Type B pancreatic cell (in vitro differentiated cells): ENCODE measurements around the gene ADARB1. TPM values are rescaled to one million over a fixed set of nuclear protein-coding genes. Genes with fewer than 3 reads are reported as not detected.

Experiments used
- DNase-seq: peaks from one replicate; pipeline ENCODE4 v3.0.0; 2021; ENCODE audit warnings: mixed read lengths; ENCODE audit not compliant: unreplicated experiment; ENCODE audit errors: extremely low spot score
- H3K27ac Mint-ChIP-seq: 2 replicates; pipeline ENCODE4 v1.8.0; 2021; ENCODE audit warnings: mild to moderate bottlenecking, mixed read lengths
- H3K27me3 Mint-ChIP-seq: 2 replicates; pipeline ENCODE4 v1.8.0; 2021; ENCODE audit warnings: mixed read lengths
- H3K36me3 Mint-ChIP-seq: 2 replicates; pipeline ENCODE4 v1.8.0; 2021; ENCODE audit warnings: mixed read lengths
- H3K4me1 Mint-ChIP-seq: one replicate; pipeline ENCODE4 v1.8.0; 2021; ENCODE audit warnings: mixed read lengths; ENCODE audit not compliant: unreplicated experiment
- H3K4me3 Mint-ChIP-seq: 2 replicates; pipeline ENCODE4 v1.8.0; 2021; ENCODE audit warnings: mild to moderate bottlenecking, mixed read lengths
- H3K9me3 Mint-ChIP-seq: 2 replicates; pipeline ENCODE4 v1.8.0; 2021; ENCODE audit warnings: mixed read lengths
- CTCF ChIP-seq: fragments of 200-600 bp; sonication (generic); conservative IDR thresholded peaks from 2 replicates; pipeline ENCODE4 v1.5.0; 2021; ENCODE audit warnings: antibody characterized with exemption, mild to moderate bottlenecking
- total RNA-seq: library from RNA; stranded (reverse); gene quantifications from 2 replicates; pipeline ENCODE4 v1.2.1, GENCODE V29; 2021; ENCODE audit warnings: low replicate concordance

Gene ADARB1
- total RNA-seq, 1 donor from 2014 or later = 20.7 TPM

GRCh38 chr21:45114072-45114471, 39.7 kb downstream of the ADARB1 start:
- Mint-ChIP-seq H3K9me3 (no peaks in the 10 kb centered on the region), H3K27me3 (no peaks in the 10 kb centered on the region), H3K36me3 (peaks cover 11% of the 10 kb centered on the region), H3K4me1 (peaks cover 7% of the 10 kb centered on the region), H3K4me3 (no peak overlapping the region), H3K27ac (no peak overlapping the region)
- TF ChIP-seq CTCF = no peak
- DNase-seq = no peak

GRCh38 chr21:45114475-45114874, 40.1 kb downstream of the ADARB1 start:
- Mint-ChIP-seq H3K9me3 (no peaks in the 10 kb centered on the region), H3K4me3 (no peak overlapping the region), H3K36me3 (peaks cover 11% of the 10 kb centered on the region), H3K4me1 (peaks cover 7% of the 10 kb centered on the region), H3K27me3 (no peaks in the 10 kb centered on the region), H3K27ac (no peak overlapping the region)
- TF ChIP-seq CTCF = no peak
- DNase-seq = no peak

- no peak overlapping the region for H3K4me3 Mint-ChIP-seq
- H3K4me1 Mint-ChIP-seq = peaks cover 1% of the 10 kb centered on the region
- DNase-seq = no peak
These were observed 40.8 kb downstream of the ADARB1 start for GRCh38 chr21:45115141-45115540.

GRCh38 chr21:45116066-45116465, 41.7 kb downstream of the ADARB1 start:
- Mint-ChIP-seq H3K27me3 (no peaks in the 10 kb centered on the region), H3K9me3 (no peaks in the 10 kb centered on the region)

More at GRCh38 chr21:45115141-45115540, 40.8 kb downstream of the ADARB1 start:
- Mint-ChIP-seq H3K36me3 (peaks cover 11% of the 10 kb centered on the region), H3K9me3 (no peaks in the 10 kb centered on the region), H3K27ac (no peak overlapping the region), H3K27me3 (no peaks in the 10 kb centered on the region)
- TF ChIP-seq CTCF = no peak

GRCh38 chr21:45117314-45117713, 42.9 kb downstream of the ADARB1 start:
- H3K4me1 Mint-ChIP-seq = peaks cover 6% of the 10 kb centered on the region
- H3K36me3 Mint-ChIP-seq = peaks cover 11% of the 10 kb centered on the region
- no peak overlapping the region for H3K4me3 Mint-ChIP-seq
- no peaks in the 10 kb centered on the region for H3K9me3 Mint-ChIP-seq
- no peak for TF ChIP-seq CTCF
- DNase-seq = no peak
- no peaks in the 10 kb centered on the region for H3K27me3 Mint-ChIP-seq
- no peak overlapping the region for H3K27ac Mint-ChIP-seq

More at GRCh38 chr21:45116066-45116465, 41.7 kb downstream of the ADARB1 start:
- Mint-ChIP-seq H3K27ac (no peak overlapping the region), H3K4me1 (no peaks in the 10 kb centered on the region), H3K4me3 (no peak overlapping the region), H3K36me3 (peaks cover 11% of the 10 kb centered on the region)
- no peak for DNase-seq
- TF ChIP-seq CTCF = no peak

GRCh38 chr21:45118099-45118498, 43.7 kb downstream of the ADARB1 start:
- Mint-ChIP-seq H3K4me3 (no peak overlapping the region), H3K4me1 (peaks cover 6% of the 10 kb centered on the region), H3K36me3 (peaks cover 11% of the 10 kb centered on the region), H3K9me3 (no peaks in the 10 kb centered on the region), H3K27ac (no peak overlapping the region), H3K27me3 (no peaks in the 10 kb centered on the region)
- no peak for TF ChIP-seq CTCF
- no peak for DNase-seq
